CD4-positive, alpha-beta memory T cell (primary cell): ENCODE data around the gene LPCAT3. TPM values are rescaled to one million over a fixed set of nuclear protein-coding genes. Genes with fewer than 3 reads are reported as not detected.

Experiments used
- CTCF ChIA-PET: fragments of 350-600 bp; sonication (Branson Sonifier 250); formaldehyde crosslinking; loops from one replicate; lab custom pipeline; 2021; ENCODE audit warnings: inconsistent platforms; ENCODE audit not compliant: partially characterized antibody; lab: Charles Lee
- POLR2A ChIA-PET: fragments of 350-600 bp; sonication (Branson Sonifier 250); formaldehyde crosslinking; loops from one replicate; lab custom pipeline; 2021; ENCODE audit not compliant: partially characterized antibody; lab: Charles Lee
- DNase-seq, 5 donors: peaks; one replicate each; pipeline versions ENCODE4 v3.0.0 to v3.0.0-alpha.2; 2020 to 2022; ENCODE audit warnings: mixed read lengths in 1 of 5
- H3K27ac ChIP-seq: one replicate; pipeline ENCODE4 v1.7.0; 2013; ENCODE audit warnings: low read depth, low read length
- H3K27me3 ChIP-seq: 2 replicates; pipeline ENCODE4 v1.7.0; 2013; ENCODE audit warnings: mild to moderate bottlenecking, low read length, moderate library complexity; ENCODE audit not compliant: insufficient read depth
- H3K36me3 ChIP-seq: 2 replicates; pipeline ENCODE4 v1.7.0; 2013; ENCODE audit warnings: mild to moderate bottlenecking, low read length, moderate library complexity; ENCODE audit not compliant: insufficient read depth
- H3K4me1 ChIP-seq: 2 replicates; pipeline ENCODE4 v1.7.0; 2013; ENCODE audit warnings: mild to moderate bottlenecking, low read length, moderate library complexity; ENCODE audit not compliant: insufficient read depth
- H3K4me3 ChIP-seq, 2 donors: one replicate each; pipeline ENCODE4 v1.7.0; 2013; ENCODE audit warnings: low read length in 2 of 2, mild to moderate bottlenecking in 1 of 2
- H3K9me3 ChIP-seq, 2 donors: one replicate each; pipeline ENCODE4 v1.7.0; 2013; ENCODE audit warnings: low read length in 2 of 2, control low read depth in 1 of 2; ENCODE audit not compliant: control insufficient read depth in 1 of 2
- H3K27ac Mint-ChIP-seq, 7 donors: one replicate each; pipeline ENCODE4 v1.8.0; 2020 to 2021; ENCODE audit warnings: mixed read lengths in 7 of 7, mild to moderate bottlenecking in 6 of 7, inconsistent platforms in 3 of 7, moderate library complexity in 3 of 7
- H3K27me3 Mint-ChIP-seq, 2 donors: one replicate each; pipeline ENCODE4 v1.8.0; 2020 to 2021; ENCODE audit warnings: mixed read lengths in 2 of 2
- H3K36me3 Mint-ChIP-seq, 2 donors: one replicate each; pipeline ENCODE4 v1.8.0; 2020 to 2021; ENCODE audit warnings: mixed read lengths in 2 of 2, inconsistent platforms in 1 of 2, mild to moderate bottlenecking in 1 of 2
- H3K4me1 Mint-ChIP-seq, 4 donors: one replicate each; pipeline ENCODE4 v1.8.0; 2020 to 2021; ENCODE audit warnings: mixed read lengths in 4 of 4, mild to moderate bottlenecking in 1 of 4
- H3K4me3 Mint-ChIP-seq, 8 donors: one replicate each; pipeline ENCODE4 v1.8.0; 2020 to 2021; ENCODE audit warnings: mixed read lengths in 8 of 8, mild to moderate bottlenecking in 7 of 8, moderate library complexity in 6 of 8, inconsistent platforms in 3 of 8
- H3K9me3 Mint-ChIP-seq, 8 donors: one replicate each; pipeline ENCODE4 v1.8.0; 2020 to 2021; ENCODE audit warnings: mixed read lengths in 8 of 8, mild to moderate bottlenecking in 5 of 8, inconsistent platforms in 3 of 8, moderate library complexity in 1 of 8
- intact Hi-C: fragments of 100-400 bp; cut with micrococcal nuclease; formaldehyde crosslinking; loops from one replicate; pipeline ENCODE4 v1.15.1; 2023
- polyA plus RNA-seq, 2 donors: library from polyadenylated mRNA; unstranded; fragments of 300-500 nt; fragmentation: Illumina TruSeq; gene quantifications; one replicate each; pipeline ENCODE4 v1.2.3, GENCODE V29; 2021
- total RNA-seq, 2 experiments: library from RNA; stranded (reverse); gene quantifications; one replicate each; pipeline ENCODE4 v1.2.3, GENCODE V29; 2021

The LPCAT3 gene
- total and polyA plus RNA-seq, 4 experiments from 2014 or later = 18.3 to 33.8 (median 23.4) TPM

DNA sequence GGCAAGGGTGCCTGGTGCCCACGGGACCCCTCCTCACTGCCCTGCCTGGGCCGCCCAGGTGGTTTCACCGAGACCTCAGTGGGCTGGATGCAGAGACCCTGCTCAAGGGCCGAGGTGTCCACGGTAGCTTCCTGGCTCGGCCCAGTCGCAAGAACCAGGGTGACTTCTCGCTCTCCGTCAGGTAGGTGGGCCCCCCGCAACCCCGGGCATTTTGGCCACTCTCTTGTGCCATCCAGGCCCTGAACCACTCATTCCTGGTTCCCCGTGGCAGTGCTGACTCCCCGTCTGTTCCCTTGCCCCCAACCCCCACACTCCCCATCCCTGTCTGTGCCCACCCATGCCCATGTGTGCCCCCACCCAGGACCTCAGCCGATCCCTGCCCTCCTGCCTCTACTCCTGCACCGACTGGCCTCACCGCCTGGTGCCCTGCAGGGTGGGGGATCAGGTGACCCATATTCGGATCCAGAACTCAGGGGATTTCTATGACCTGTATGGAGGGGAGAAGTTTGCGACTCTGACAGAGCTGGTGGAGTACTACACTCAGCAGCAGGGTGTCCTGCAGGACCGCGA is 66.6 kb downstream of the LPCAT3 start:
- H3K9me3 Mint-ChIP-seq = peaks cover 0 to 3% (median 0%) of the 10 kb centered on the region in 8 donors
- peak in 2 of 5 donors; percentile 51 to 83 for DNase-seq
- peaks cover 57 to 97% (median 65%) of the 10 kb centered on the region in 4 donors for H3K4me1 Mint-ChIP-seq
- peaks cover 20% of the 10 kb centered on the region for H3K36me3 ChIP-seq
- H3K27ac Mint-ChIP-seq = peak overlapping the region; percentile 89 to 99 (median 96)
- H3K27ac ChIP-seq = peak overlapping the region; percentile 96
- no peaks in the 10 kb centered on the region for H3K27me3 ChIP-seq
- intact Hi-C loops = no loop called here
- no peaks in the 10 kb centered on the region for H3K9me3 ChIP-seq
- H3K4me3 Mint-ChIP-seq = peak overlapping the region; percentile 94 to 100 (median 98)
- peak overlapping the region; percentile 81 to 82 for H3K4me3 ChIP-seq
- ChIA-PET CTCF (interaction anchor here (2.2 to 18.5 kb wide), 3 partner anchors 8 to 79 kb away, joined by 8 to 774 read pairs (median 22); partner anchors contain the start of genes C12orf57, RNU7-1 and SPSB2), POLR2A (interaction anchor here (0.9 to 22.1 kb wide), 14 partner anchors 8 to 262 kb away, joined by 3 to 1807 read pairs (median 8); partner anchors contain the start of genes ATN1, C12orf57, CDCA3 and EMG1)
- peaks cover 81% of the 10 kb centered on the region for H3K4me1 ChIP-seq
- H3K27me3 Mint-ChIP-seq = peaks cover 0 to 3% of the 10 kb centered on the region in 2 donors
- H3K36me3 Mint-ChIP-seq = peaks cover 18 to 52% of the 10 kb centered on the region in 2 donors

DNA sequence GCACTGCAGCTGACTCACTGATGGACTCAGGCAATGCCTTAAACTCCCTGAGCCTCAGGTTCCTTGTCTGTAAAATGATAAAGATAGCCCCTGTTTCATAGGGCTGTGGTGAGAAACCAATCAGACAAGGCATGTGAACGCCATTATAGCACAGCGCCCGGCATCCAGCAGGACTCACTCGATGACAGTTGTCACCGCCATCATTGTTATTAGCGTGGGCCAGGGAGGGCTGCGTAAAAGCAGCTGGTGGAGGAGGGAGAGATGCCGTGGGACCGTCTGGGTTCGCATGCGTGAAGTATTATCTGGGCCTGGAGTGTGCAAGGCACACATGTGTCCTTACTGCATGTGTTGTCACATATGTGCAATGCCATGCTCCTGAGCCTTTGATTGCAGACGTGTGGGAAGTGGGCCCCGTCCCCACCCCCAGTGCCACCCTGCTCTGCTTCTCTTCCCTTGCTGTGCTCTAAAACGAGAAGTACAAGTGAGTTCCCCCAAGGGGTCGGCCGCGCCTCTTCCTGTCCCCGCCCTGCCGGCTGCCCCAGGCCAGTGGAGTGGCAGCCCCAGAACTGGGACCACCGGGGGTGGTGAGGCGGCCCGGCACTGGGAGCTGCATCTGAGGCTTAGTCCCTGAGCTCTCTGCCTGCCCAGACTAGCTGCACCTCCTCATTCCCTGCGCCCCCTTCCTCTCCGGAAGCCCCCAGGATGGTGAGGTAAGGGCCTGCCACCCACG is 67.3 kb downstream of the LPCAT3 start, which contains the start of gene PTPN6:
Gene PTPN6 (plus strand): TSS at position 546 of the 730 bp plus-strand sequence. CDS start 157 bp downstream, at position 703.
- CTCF ChIA-PET = interaction anchor here (2.0 to 18.5 kb wide), 3 partner anchors 9 to 78 kb away, joined by 8 to 774 read pairs (median 9); partner anchors contain the start of gene SPSB2
- H3K27ac Mint-ChIP-seq = peak within 1 kb of the TSS; percentile 89 to 99 (median 96)
- peak; percentile 50 to 65 (median 54) for DNase-seq
- H3K36me3 Mint-ChIP-seq = peaks cover 11 to 46% of the 10 kb centered on the region in 2 donors
- peak within 1 kb of the TSS; percentile 94 to 100 (median 98) for H3K4me3 Mint-ChIP-seq
- Histone ChIP-seq H3K36me3 (peaks cover 13% of the 10 kb centered on the region), H3K4me3 (peak within 1 kb of the TSS; percentile 81 to 82), H3K27me3 (no peaks in the 10 kb centered on the region), H3K27ac (peak within 1 kb of the TSS; percentile 96), H3K4me1 (peaks cover 81% of the 10 kb centered on the region), H3K9me3 (no peaks in the 10 kb centered on the region)
- H3K4me1 Mint-ChIP-seq = peaks cover 54 to 97% (median 63%) of the 10 kb centered on the region in 4 donors
- intact Hi-C loops = no loop called here
- POLR2A ChIA-PET = interaction anchor here (0.8 to 22.1 kb wide), 12 partner anchors 7 to 262 kb away, joined by 4 to 1807 read pairs (median 9); partner anchors contain the start of genes ATN1, C12orf57, CD4 and CDCA3
- H3K9me3 Mint-ChIP-seq = peaks cover 0 to 3% (median 0%) of the 10 kb centered on the region in 8 donors
- H3K27me3 Mint-ChIP-seq = peaks cover 0 to 3% of the 10 kb centered on the region in 2 donors

DNA sequence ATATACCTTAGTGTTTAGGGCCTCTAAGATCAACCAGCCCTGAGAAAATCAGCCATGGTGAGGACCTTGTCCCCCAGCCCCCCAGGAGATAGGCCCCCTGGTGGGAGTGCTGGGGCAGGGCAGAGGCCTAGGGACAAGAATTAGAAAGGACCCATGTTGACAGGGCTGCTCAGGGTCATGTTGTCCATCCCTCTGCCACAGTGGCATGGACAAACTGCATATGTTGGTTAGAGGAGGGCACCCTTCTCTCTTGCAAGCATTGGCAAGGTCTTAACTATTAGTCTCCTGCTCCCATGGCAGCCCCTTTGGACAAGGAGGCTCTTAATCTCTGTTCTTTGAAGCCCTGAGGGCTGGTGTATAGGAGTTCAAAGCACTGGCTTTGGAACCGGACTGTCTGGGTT is 67.9 kb downstream of the LPCAT3 start:
- Histone ChIP-seq H3K4me3 (peak overlapping the region; percentile 81 to 82), H3K36me3 (peaks cover 7% of the 10 kb centered on the region), H3K27ac (peak overlapping the region; percentile 96), H3K4me1 (peaks cover 81% of the 10 kb centered on the region), H3K9me3 (no peaks in the 10 kb centered on the region), H3K27me3 (no peaks in the 10 kb centered on the region)
- Mint-ChIP-seq H3K4me1 (peaks cover 50 to 97% (median 62%) of the 10 kb centered on the region in 4 donors), H3K36me3 (peaks cover 7 to 42% of the 10 kb centered on the region in 2 donors), H3K27ac (peak overlapping the region; percentile 87 to 99 (median 95)), H3K4me3 (peak overlapping the region; percentile 94 to 100 (median 98)), H3K27me3 (peaks cover 0 to 3% of the 10 kb centered on the region in 2 donors), H3K9me3 (peaks cover 0 to 3% (median 0%) of the 10 kb centered on the region in 8 donors)
- intact Hi-C loops = no loop called here
- CTCF ChIA-PET = interaction anchor here (1.3 to 18.5 kb wide), 6 partner anchors 9 to 159 kb away, joined by 3 to 774 read pairs (median 5); partner anchors contain the start of gene SPSB2
- POLR2A ChIA-PET = interaction anchor here (0.8 to 22.1 kb wide), 12 partner anchors 10 to 261 kb away, joined by 3 to 1807 read pairs (median 9); partner anchors contain the start of genes ATN1, CD4, CDCA3 and EMG1
- peak in 1 of 5 donors; percentile 51 for DNase-seq

DNA sequence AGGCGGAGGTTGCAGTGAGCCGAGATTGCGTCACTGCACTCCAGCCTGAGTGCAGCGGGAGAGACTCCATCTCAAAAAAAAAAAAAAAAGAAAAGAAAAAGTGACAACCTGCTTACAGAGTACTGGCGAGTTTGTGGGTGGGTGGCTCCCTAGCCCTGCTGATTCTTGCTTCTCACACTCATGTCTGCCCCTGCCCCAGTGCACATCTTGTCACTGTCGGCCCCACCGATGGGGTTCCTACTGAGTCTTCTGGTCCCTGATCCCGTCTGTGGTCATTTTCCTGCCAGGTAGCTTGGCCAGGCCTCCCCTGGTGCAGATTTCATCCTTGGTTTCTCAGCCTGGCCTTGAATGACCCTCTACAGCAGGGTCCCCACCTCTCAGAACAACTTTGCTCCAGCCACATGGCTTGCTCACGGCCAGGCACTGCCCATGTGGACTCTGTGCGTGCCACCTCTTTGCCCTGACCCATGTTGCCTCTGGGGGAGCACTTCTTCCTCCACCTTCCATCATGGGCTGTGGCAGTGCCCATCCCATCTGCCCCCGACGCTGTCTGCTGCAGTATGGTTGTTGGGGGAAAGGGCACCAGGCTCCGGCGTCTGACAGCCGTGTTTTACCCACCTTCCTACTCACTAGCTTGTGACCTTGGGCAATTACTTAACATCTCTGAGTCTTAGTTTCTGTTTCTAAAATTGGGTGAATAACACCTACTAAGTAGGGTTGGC is 69.2 kb downstream of the LPCAT3 start:
- H3K27ac ChIP-seq = peak overlapping the region; percentile 91
- peaks cover 7 to 41% of the 10 kb centered on the region in 2 donors for H3K36me3 Mint-ChIP-seq
- peak overlapping the region; percentile 3 to 32 for H3K4me3 ChIP-seq
- H3K4me3 Mint-ChIP-seq = peak overlapping the region; percentile 67 to 100 (median 87)
- H3K9me3 Mint-ChIP-seq = peaks cover 0 to 6% (median 0%) of the 10 kb centered on the region in 8 donors
- no peaks in the 10 kb centered on the region for H3K36me3 ChIP-seq
- CTCF ChIA-PET = interaction anchor here (1.1 to 18.5 kb wide), 10 partner anchors 8 to 161 kb away, joined by 3 to 774 read pairs (median 6); partner anchors contain the start of genes C1RL and SPSB2
- H3K27ac Mint-ChIP-seq = peak overlapping the region; percentile 89 to 99 (median 98)
- H3K9me3 ChIP-seq = no peaks in the 10 kb centered on the region
- peak in 2 of 5 donors; percentile 36 to 52 for DNase-seq
- peaks cover 0 to 2% of the 10 kb centered on the region in 2 donors for H3K27me3 Mint-ChIP-seq
- intact Hi-C loops = no loop called here
- POLR2A ChIA-PET = interaction anchor here (0.6 to 22.1 kb wide), 9 partner anchors 11 to 159 kb away, joined by 3 to 1807 read pairs (median 14); partner anchors contain the start of genes ATN1, EMG1, LPCAT3 and PHB2
- H3K4me1 Mint-ChIP-seq = peaks cover 52 to 97% (median 59%) of the 10 kb centered on the region in 4 donors
- peaks cover 75% of the 10 kb centered on the region for H3K4me1 ChIP-seq
- no peaks in the 10 kb centered on the region for H3K27me3 ChIP-seq

DNA sequence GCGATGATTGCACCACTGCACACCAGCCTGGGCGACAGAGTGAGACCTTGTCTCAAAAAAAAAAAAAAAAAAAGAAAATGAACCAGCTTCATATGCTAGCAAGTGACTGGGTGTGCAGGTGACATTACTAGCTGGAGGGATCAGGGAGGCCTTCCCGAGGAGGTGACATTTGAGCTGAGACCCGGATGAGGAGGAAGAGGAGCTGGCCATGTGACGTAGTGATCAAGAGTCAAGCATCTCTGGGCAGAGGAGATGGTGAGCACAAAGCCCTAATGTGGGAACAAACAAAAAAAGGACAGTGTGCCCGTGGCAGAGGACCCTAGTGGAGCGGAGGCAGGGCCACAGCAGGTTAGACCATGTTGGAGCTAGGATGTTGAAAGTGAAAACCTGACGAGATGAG is 70.7 kb downstream of the LPCAT3 start:
- Mint-ChIP-seq H3K36me3 (peaks cover 5 to 34% of the 10 kb centered on the region in 2 donors), H3K27ac (peak overlapping the region; percentile 89 to 99 (median 98)), H3K9me3 (peaks cover 0 to 11% (median 0%) of the 10 kb centered on the region in 8 donors), H3K4me1 (peaks cover 47 to 95% (median 67%) of the 10 kb centered on the region in 4 donors), H3K4me3 (peak overlapping the region in 6 of 8 donors; percentile 44 to 98 (median 85)), H3K27me3 (no peaks in the 10 kb centered on the region)
- Histone ChIP-seq H3K9me3 (no peaks in the 10 kb centered on the region), H3K27me3 (no peaks in the 10 kb centered on the region), H3K27ac (peak overlapping the region; percentile 91), H3K36me3 (no peaks in the 10 kb centered on the region), H3K4me3 (no peak overlapping the region), H3K4me1 (peaks cover 78% of the 10 kb centered on the region)
- intact Hi-C loops = no loop called here
- DNase-seq = peak in 1 of 5 donors; percentile 34
- POLR2A ChIA-PET = interaction anchor here (0.6 to 22.1 kb wide), 11 partner anchors 13 to 224 kb away, joined by 3 to 1807 read pairs (median 8); partner anchors contain the start of genes ATN1, C1RL, COPS7A and EMG1
- CTCF ChIA-PET = interaction anchor here (0.6 to 18.5 kb wide), 9 partner anchors 9 to 375 kb away, joined by 3 to 774 read pairs (median 7); partner anchors contain the start of genes C1RL, LPCAT3 and SPSB2

DNA sequence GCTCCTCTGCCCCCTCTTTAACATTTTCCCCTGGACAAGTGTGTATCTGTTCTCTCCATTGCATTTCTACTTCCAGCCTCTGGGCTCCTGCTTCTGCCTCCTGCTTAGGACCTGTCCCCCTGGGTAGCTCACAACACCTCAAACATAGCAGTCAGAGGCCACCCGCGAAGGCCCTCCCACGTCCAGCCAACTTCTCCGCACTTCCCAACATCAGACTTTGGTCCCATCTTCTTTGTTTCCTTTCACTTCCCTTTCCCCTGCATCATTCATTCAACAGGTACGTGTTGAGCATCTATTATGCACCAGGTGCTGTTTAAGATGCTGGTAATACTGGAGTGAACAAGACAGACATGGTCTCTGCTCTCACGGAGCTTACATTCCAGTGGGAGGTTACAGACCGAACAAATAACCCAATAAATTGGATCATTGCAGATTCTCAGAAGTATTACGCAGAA is 71.3 kb downstream of the LPCAT3 start:
- DNase-seq = no peak
- Histone ChIP-seq H3K27me3 (no peaks in the 10 kb centered on the region), H3K36me3 (no peaks in the 10 kb centered on the region), H3K9me3 (no peaks in the 10 kb centered on the region), H3K4me3 (peak overlapping the region; percentile 75 to 87), H3K4me1 (peaks cover 80% of the 10 kb centered on the region), H3K27ac (peak overlapping the region; percentile 91)
- Mint-ChIP-seq H3K27ac (peak overlapping the region; percentile 95 to 99 (median 98)), H3K36me3 (peaks cover 0 to 28% of the 10 kb centered on the region in 2 donors), H3K4me3 (peak overlapping the region; percentile 90 to 98 (median 96)), H3K4me1 (peaks cover 49 to 88% (median 71%) of the 10 kb centered on the region in 4 donors), H3K9me3 (peaks cover 0 to 11% (median 0%) of the 10 kb centered on the region in 8 donors), H3K27me3 (no peaks in the 10 kb centered on the region)
- intact Hi-C loops = no loop called here
- ChIA-PET POLR2A (interaction anchor here (0.7 to 22.1 kb wide), 10 partner anchors 13 to 223 kb away, joined by 3 to 1807 read pairs (median 42); partner anchors contain the start of genes ATN1, C1RL, COPS7A and EMG1), CTCF (interaction anchor here (0.9 to 18.5 kb wide), 10 partner anchors 8 to 166 kb away, joined by 3 to 774 read pairs (median 12); partner anchors contain the start of genes C1RL, LPCAT3 and SPSB2)
